H9 (cell line): ENCODE data around the gene COA6. TPM values are rescaled to one million over a fixed set of nuclear protein-coding genes. Genes with fewer than 3 reads are reported as not detected.

Source experiments
- DNase-seq: peaks from one replicate; pipeline ENCODE4 v3.0.0-alpha.2; 2017
- H2AFZ ChIP-seq: one replicate; pipeline ENCODE4 v1.6.1; 2013; ENCODE audit warnings: mild to moderate bottlenecking, low read length, control low read depth, moderate library complexity
- H2AK5ac ChIP-seq: 2 replicates; pipeline ENCODE4 v1.6.1; 2013; ENCODE audit warnings: low read length, control low read depth, mixed read lengths; ENCODE audit not compliant: insufficient read length
- H2BK120ac ChIP-seq: one replicate; pipeline ENCODE4 v1.6.1; 2013; ENCODE audit warnings: low read depth, mild to moderate bottlenecking, low read length, control low read depth, inconsistent platforms; ENCODE audit not compliant: poor library complexity, severe bottlenecking
- H2BK12ac ChIP-seq: 2 replicates; pipeline ENCODE4 v1.6.1; 2013; ENCODE audit warnings: low read length, control low read depth, mixed read lengths, low read depth; ENCODE audit not compliant: insufficient read length
- H2BK15ac ChIP-seq: 2 replicates; pipeline ENCODE4 v1.6.1; 2013; ENCODE audit warnings: low read depth, low read length, control low read depth
- H2BK20ac ChIP-seq: one replicate; pipeline ENCODE4 v1.6.1; 2013; ENCODE audit warnings: low read depth, mild to moderate bottlenecking, low read length, control low read depth, inconsistent platforms; ENCODE audit not compliant: poor library complexity, severe bottlenecking
- H2BK5ac ChIP-seq: 2 replicates; pipeline ENCODE4 v1.6.1; 2013; ENCODE audit warnings: low read length, control low read depth, mixed read lengths; ENCODE audit not compliant: insufficient read length
- H3K14ac ChIP-seq: 2 replicates; pipeline ENCODE4 v1.6.1; 2013; ENCODE audit warnings: low read length, control low read depth; ENCODE audit not compliant: insufficient read depth
- H3K18ac ChIP-seq: 2 replicates; pipeline ENCODE4 v1.6.1; 2013; ENCODE audit warnings: low read depth, mild to moderate bottlenecking, mixed read lengths, low read length, control low read depth; ENCODE audit not compliant: insufficient read length
- H3K23ac ChIP-seq: 2 replicates; pipeline ENCODE4 v1.6.1; 2013; ENCODE audit warnings: low read length, control low read depth, mixed read lengths, low read depth; ENCODE audit not compliant: insufficient read length
- H3K23me2 ChIP-seq: 2 replicates; pipeline ENCODE4 v1.6.1; 2013; ENCODE audit warnings: low read depth, mild to moderate bottlenecking, mixed read lengths, low read length, control low read depth; ENCODE audit not compliant: insufficient read length, poor library complexity, severe bottlenecking
- H3K27ac ChIP-seq: 2 replicates; pipeline ENCODE4 v1.5.1; 2013; ENCODE audit warnings: low read length, control low read depth, mixed read lengths, low read depth; ENCODE audit not compliant: insufficient read length
- H3K27me3 ChIP-seq: 2 replicates; pipeline ENCODE4 v1.6.1; 2013; ENCODE audit warnings: low read length, control low read depth, inconsistent platforms; ENCODE audit not compliant: insufficient read depth
- H3K4ac ChIP-seq: 2 replicates; pipeline ENCODE4 v1.6.1; 2013; ENCODE audit warnings: low read depth, mild to moderate bottlenecking, control low read depth, inconsistent platforms, low read length, moderate library complexity
- H3K4me1 ChIP-seq: 2 replicates; pipeline ENCODE4 v1.6.1; 2013; ENCODE audit warnings: low read length, control low read depth, inconsistent platforms; ENCODE audit not compliant: insufficient read depth
- H3K4me2 ChIP-seq: 2 replicates; pipeline ENCODE4 v1.6.1; 2013; ENCODE audit warnings: low read length, control low read depth, mixed read lengths; ENCODE audit not compliant: insufficient read length, insufficient read depth
- H3K56ac ChIP-seq: 2 replicates; pipeline ENCODE4 v1.6.1; 2013; ENCODE audit warnings: low read depth, mild to moderate bottlenecking, mixed read lengths, low read length, control low read depth; ENCODE audit not compliant: insufficient read length
- H3K79me1 ChIP-seq: 2 replicates; pipeline ENCODE4 v1.6.1; 2013; ENCODE audit warnings: low read depth, mild to moderate bottlenecking, moderate library complexity, low read length, control low read depth, inconsistent platforms; ENCODE audit not compliant: insufficient read depth, poor library complexity, severe bottlenecking
- H3K79me2 ChIP-seq: 2 replicates; pipeline ENCODE4 v1.6.1; 2013; ENCODE audit warnings: low read length, control low read depth, inconsistent platforms; ENCODE audit not compliant: insufficient read depth
- H3K9ac ChIP-seq: 2 replicates; pipeline ENCODE4 v1.6.1; 2013; ENCODE audit warnings: low read length, control low read depth, mixed read lengths; ENCODE audit not compliant: insufficient read length; ENCODE audit errors: extremely low read depth
- H3K9me3 ChIP-seq: one replicate; pipeline ENCODE4 v1.6.1; 2013; ENCODE audit warnings: low read depth, low read length, inconsistent platforms; ENCODE audit not compliant: control insufficient read depth
- H3T11ph ChIP-seq: one replicate; pipeline ENCODE4 v1.6.1; 2013; ENCODE audit warnings: mild to moderate bottlenecking, low read length, control low read depth, inconsistent platforms
- H4K20me1 ChIP-seq: one replicate; pipeline ENCODE4 v1.6.1; 2013; ENCODE audit not compliant: control insufficient read depth, insufficient read length, insufficient read depth
- H4K5ac ChIP-seq: 2 replicates; pipeline ENCODE4 v1.6.1; 2013; ENCODE audit warnings: low read depth, mild to moderate bottlenecking, mixed read lengths, low read length, control low read depth; ENCODE audit not compliant: insufficient read length
- H4K8ac ChIP-seq: replicated peaks from 2 replicates; pipeline ENCODE4 v1.6.1; 2013; ENCODE audit warnings: low read length, control low read depth, mixed read lengths, low read depth; ENCODE audit not compliant: insufficient read length
- H4K91ac ChIP-seq: 2 replicates; pipeline ENCODE4 v1.6.1; 2013; ENCODE audit warnings: low read depth, mild to moderate bottlenecking, moderate library complexity, mixed read lengths, low read length, control low read depth; ENCODE audit not compliant: insufficient read length
- H3K27ac Mint-ChIP-seq, 3 experiments: 2 replicates in 2 of 3; 3 replicates in 1 of 3; pipeline ENCODE4 v1.8.0; 2020 to 2021; ENCODE audit warnings: mixed read lengths in 3 of 3, mild to moderate bottlenecking in 1 of 3, moderate library complexity in 1 of 3
- H3K27me3 Mint-ChIP-seq: 2 replicates; pipeline ENCODE4 v1.8.0; 2021; ENCODE audit warnings: low read depth, mild to moderate bottlenecking, moderate library complexity, mixed read lengths
- H3K36me3 Mint-ChIP-seq, 3 experiments: 2 replicates in 2 of 3; 3 replicates in 1 of 3; pipeline ENCODE4 v1.8.0; 2020 to 2021; ENCODE audit warnings: low read depth in 3 of 3, mixed read lengths in 3 of 3; ENCODE audit not compliant: insufficient read depth in 1 of 3
- H3K4me1 Mint-ChIP-seq, 2 experiments: 2 replicates each; pipeline ENCODE4 v1.8.0; 2020; ENCODE audit warnings: mixed read lengths in 2 of 2
- H3K4me3 Mint-ChIP-seq, 2 experiments: 2 replicates in 1 of 2; 3 replicates in 1 of 2; pipeline ENCODE4 v1.8.0; 2020 to 2021; ENCODE audit warnings: mild to moderate bottlenecking in 2 of 2, mixed read lengths in 2 of 2, moderate library complexity in 1 of 2
- H3K9me3 Mint-ChIP-seq, 2 experiments: 2 replicates in 1 of 2; 3 replicates in 1 of 2; pipeline ENCODE4 v1.8.0; 2020; ENCODE audit warnings: mild to moderate bottlenecking in 2 of 2, mixed read lengths in 2 of 2, moderate library complexity in 1 of 2
- WGBS: extraction: QIAGEN DNeasy Blood & Tissue Kit; methylation state at CpG from one replicate; pipeline ENCODE4 v1.1.7; 2013; ENCODE audit warnings: missing lambda C conversion rate, low lambda C conversion rate, mixed read lengths; ENCODE audit not compliant: insufficient read length; ENCODE audit errors: extremely low coverage; 5-methylcytosine and 5-hydroxymethylcytosine counted together
- total RNA-seq: library from RNA; stranded (reverse); gene quantifications from 2 replicates; pipeline ENCODE4 v1.2.1, GENCODE V29; 2021
- TF ChIP-seq, protein P1 (sequence below): fragments of 200-600 bp; sonication (generic); conservative IDR thresholded peaks from 3 replicates; pipeline ENCODE4 v1.8.0; 2021; ENCODE audit warnings: antibody characterized with exemption, mild to moderate bottlenecking

The COA6 gene
- total RNA-seq, 1 experiment from 2014 or later = 42.3 TPM

DNA sequence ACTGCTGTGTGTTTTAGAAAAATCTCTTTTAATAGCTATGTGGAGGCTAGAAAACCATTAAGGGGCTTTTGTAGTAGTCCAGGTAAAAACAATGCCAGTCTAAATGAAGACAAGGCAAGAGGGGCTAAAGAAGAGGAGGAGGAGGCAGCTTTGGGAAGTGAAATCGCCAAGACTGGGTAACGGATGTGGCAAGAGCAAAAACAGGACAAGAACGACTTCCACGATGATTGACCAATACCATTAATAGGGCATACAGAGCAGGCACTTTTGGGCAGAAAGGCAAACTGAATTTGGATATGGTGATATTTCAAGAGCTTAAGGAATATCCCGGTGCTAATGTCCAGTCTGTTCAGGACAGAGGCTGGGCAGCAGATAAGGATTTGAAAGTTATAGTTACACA is 22.0 kb downstream of the COA6 start:
- no peaks in the 10 kb centered on the region for H3K4me1 ChIP-seq
- Mint-ChIP-seq H3K4me3 (no peak overlapping the region), H3K27me3 (no peaks in the 10 kb centered on the region), H3K36me3 (peaks cover 7 to 32% (median 31%) of the 10 kb centered on the region in 3 experiments), H3K9me3 (peaks cover 3 to 4% of the 10 kb centered on the region in 2 experiments; a peak in 3 of 5 replicates), H3K4me1 (no peaks in the 10 kb centered on the region), H3K27ac (no peak overlapping the region)
- no peak overlapping the region for H4K91ac ChIP-seq
- no peak overlapping the region for H2AK5ac ChIP-seq
- H2AFZ ChIP-seq = no peak overlapping the region
- no peak overlapping the region for H3K4ac ChIP-seq
- H2BK15ac ChIP-seq = no peak overlapping the region
- H3K18ac ChIP-seq = no peak overlapping the region
- H4K8ac ChIP-seq = no peak overlapping the region
- TF ChIP-seq, protein P1, sequence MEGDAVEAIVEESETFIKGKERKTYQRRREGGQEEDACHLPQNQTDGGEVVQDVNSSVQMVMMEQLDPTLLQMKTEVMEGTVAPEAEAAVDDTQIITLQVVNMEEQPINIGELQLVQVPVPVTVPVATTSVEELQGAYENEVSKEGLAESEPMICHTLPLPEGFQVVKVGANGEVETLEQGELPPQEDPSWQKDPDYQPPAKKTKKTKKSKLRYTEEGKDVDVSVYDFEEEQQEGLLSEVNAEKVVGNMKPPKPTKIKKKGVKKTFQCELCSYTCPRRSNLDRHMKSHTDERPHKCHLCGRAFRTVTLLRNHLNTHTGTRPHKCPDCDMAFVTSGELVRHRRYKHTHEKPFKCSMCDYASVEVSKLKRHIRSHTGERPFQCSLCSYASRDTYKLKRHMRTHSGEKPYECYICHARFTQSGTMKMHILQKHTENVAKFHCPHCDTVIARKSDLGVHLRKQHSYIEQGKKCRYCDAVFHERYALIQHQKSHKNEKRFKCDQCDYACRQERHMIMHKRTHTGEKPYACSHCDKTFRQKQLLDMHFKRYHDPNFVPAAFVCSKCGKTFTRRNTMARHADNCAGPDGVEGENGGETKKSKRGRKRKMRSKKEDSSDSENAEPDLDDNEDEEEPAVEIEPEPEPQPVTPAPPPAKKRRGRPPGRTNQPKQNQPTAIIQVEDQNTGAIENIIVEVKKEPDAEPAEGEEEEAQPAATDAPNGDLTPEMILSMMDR = no peak
- H2BK12ac ChIP-seq = no peak overlapping the region
- H3K27me3 ChIP-seq = no peaks in the 10 kb centered on the region
- H3K56ac ChIP-seq = no peak overlapping the region
- no peak overlapping the region for H2BK20ac ChIP-seq
- H4K20me1 ChIP-seq = no peaks in the 10 kb centered on the region
- no peak overlapping the region for H3T11ph ChIP-seq
- H3K4me2 ChIP-seq = no peak overlapping the region
- H2BK120ac ChIP-seq = no peak overlapping the region
- H3K9me3 ChIP-seq = no peaks in the 10 kb centered on the region
- no peak overlapping the region for H3K14ac ChIP-seq
- WGBS = no CpG with 5 or more reads among the region's 5 CpGs
- DNase-seq = no peak
- no peak overlapping the region for H3K23ac ChIP-seq
- no peak overlapping the region for H4K5ac ChIP-seq
- no peak overlapping the region for H3K9ac ChIP-seq
- H3K79me1 ChIP-seq = no peaks in the 10 kb centered on the region
- H2BK5ac ChIP-seq = no peak overlapping the region
- H3K27ac ChIP-seq = no peak overlapping the region
- H3K23me2 ChIP-seq = no peaks in the 10 kb centered on the region
- 0 out of 2 replicates have a peak, but pooled peaks cover 2% of the 10 kb centered on the region for H3K79me2 ChIP-seq
